SU-DHL-6 (cell line): Measurements from ENCODE around the gene STK16.
A peak's percentile ranks its signal among the peaks of the same experiment; 100 is the strongest.

Experiments
- H2AFZ ChIP-seq: fragments of 200-600 bp; sonication (generic); 2 replicates; pipeline ENCODE4 v1.6.1; 2014; ENCODE audit warnings: low read depth, mild to moderate bottlenecking, moderate library complexity, mixed read lengths, antibody characterized with exemption, low read length; ENCODE audit not compliant: severe bottlenecking
- H3F3A ChIP-seq: fragments of 200-600 bp; shearing (Covaris generic); 2 replicates; pipeline ENCODE4 v1.6.0; 2016; ENCODE audit warnings: antibody characterized with exemption, mild to moderate bottlenecking; ENCODE audit not compliant: insufficient read depth
- H3K27ac ChIP-seq: fragments of 200-600 bp; sonication (generic); 2 replicates; pipeline ENCODE4 v1.5.1; 2016; ENCODE audit warnings: low read depth, mild to moderate bottlenecking, low read length, moderate library complexity, mixed read lengths
- H3K27me3 ChIP-seq: fragments of 200-600 bp; sonication (generic), shearing (Covaris generic); 2 replicates; pipeline ENCODE4 v1.6.0; 2014; ENCODE audit warnings: mild to moderate bottlenecking, low read length
- H3K36me3 ChIP-seq: fragments of 200-600 bp; sonication (generic); 2 replicates; pipeline ENCODE4 v1.6.1; 2014; ENCODE audit warnings: mild to moderate bottlenecking, low read length, mixed read lengths
- H3K4me2 ChIP-seq: fragments of 300-600, 200-600 bp; shearing (Covaris generic), sonication (generic); 2 replicates; pipeline ENCODE4 v1.6.0; 2014; ENCODE audit warnings: low read length, low read depth, mild to moderate bottlenecking; ENCODE audit not compliant: poor library complexity, severe bottlenecking
- H3K4me3 ChIP-seq: fragments of 200-600 bp; sonication (generic); 2 replicates; pipeline ENCODE4 v1.5.1; 2014; ENCODE audit warnings: antibody characterized with exemption, low read length, mild to moderate bottlenecking, mixed read lengths; ENCODE audit not compliant: insufficient read depth, poor library complexity, severe bottlenecking
- H3K79me2 ChIP-seq: fragments of 200-600 bp; sonication (generic); 2 replicates; pipeline ENCODE4 v1.6.1; 2014; ENCODE audit warnings: mild to moderate bottlenecking, low read length, moderate library complexity; ENCODE audit not compliant: insufficient read depth
- H3K9ac ChIP-seq: fragments of 200-600 bp; sonication (generic); 2 replicates; pipeline ENCODE4 v1.7.0; 2014; ENCODE audit warnings: mild to moderate bottlenecking, low read length
- H3K9me2 ChIP-seq: fragments of 200-600 bp; sonication (generic); replicated peaks from 2 replicates; pipeline ENCODE4 v1.6.1; 2014; ENCODE audit warnings: low read length; ENCODE audit not compliant: insufficient read depth
- H3K9me3 ChIP-seq: fragments of 200-600 bp; sonication (generic); 2 replicates; pipeline ENCODE4 v1.6.1; 2014; ENCODE audit warnings: low read length, mixed read lengths; ENCODE audit not compliant: insufficient read depth
- H4K20me1 ChIP-seq: fragments of 200-600 bp; sonication (generic); 2 replicates; pipeline ENCODE4 v1.6.1; 2014; ENCODE audit warnings: low read depth, mild to moderate bottlenecking, antibody characterized with exemption, low read length, moderate library complexity, mixed read lengths
- CTCF ChIP-seq: fragments of 200-600 bp; sonication (generic); IDR thresholded peaks from one replicate; pipeline ENCODE4 v1.5.1; 2017; ENCODE audit warnings: antibody characterized with exemption, mild to moderate bottlenecking, low read length, moderate library complexity; ENCODE audit not compliant: insufficient read depth, poor library complexity, severe bottlenecking
- EZH2phosphoT487 ChIP-seq: fragments of 200-600 bp; sonication (generic), shearing (Covaris generic); conservative IDR thresholded peaks from 2 replicates; pipeline ENCODE4 v1.6.1; 2018; ENCODE audit warnings: mild to moderate bottlenecking, antibody characterized with exemption, low read length, moderate library complexity, mixed read lengths

STK16 gene

GRCh38 chr2:219207134-219207883 is 38.0 kb upstream of the STK16 start:
- H3K9me2 ChIP-seq: no peaks in the 10 kb centered on the region
- no peaks in the 10 kb centered on the region for H4K20me1 ChIP-seq
- TF ChIP-seq CTCF (no peak), EZH2phosphoT487 (no peak)
- H3K36me3 ChIP-seq: no peaks in the 10 kb centered on the region
- peak overlapping the region; percentile 73 for H3K27ac ChIP-seq
- H3K9me3 ChIP-seq: no peaks in the 10 kb centered on the region
- peak overlapping the region; percentile 79 for H3K4me2 ChIP-seq
- H3K9ac ChIP-seq: peak overlapping the region; percentile 68
- peak overlapping the region; percentile 36 for H2AFZ ChIP-seq
- no peaks in the 10 kb centered on the region for H3K27me3 ChIP-seq
- H3F3A ChIP-seq: no peaks in the 10 kb centered on the region
- peak overlapping the region; percentile 60 for H3K4me3 ChIP-seq
- no peaks in the 10 kb centered on the region for H3K79me2 ChIP-seq

- no peak overlapping the region for H3K27ac ChIP-seq
- H4K20me1 ChIP-seq: no peaks in the 10 kb centered on the region
- no peak overlapping the region for H3K4me2 ChIP-seq
- H3K9ac ChIP-seq: peak overlapping the region; percentile 68; the same call in 1 of the 2 replicates
- H3K4me3 ChIP-seq: no peak overlapping the region
- H3K27me3 ChIP-seq: no peaks in the 10 kb centered on the region
- no peaks in the 10 kb centered on the region for H3K9me2 ChIP-seq
- H3F3A ChIP-seq: no peaks in the 10 kb centered on the region
- H3K36me3 ChIP-seq: no peaks in the 10 kb centered on the region
- H2AFZ ChIP-seq: no peak overlapping the region
- H3K79me2 ChIP-seq: no peaks in the 10 kb centered on the region
- TF ChIP-seq CTCF: no peak
- H3K9me3 ChIP-seq: no peaks in the 10 kb centered on the region
These were observed 37.2 kb upstream of the STK16 start for GRCh38 chr2:219207884-219208740.

- Histone ChIP-seq H3K4me3 (no peak overlapping the region), H2AFZ (no peak overlapping the region)
- no peak for TF ChIP-seq EZH2phosphoT487
These were observed 35.8 kb upstream of the STK16 start for GRCh38 chr2:219209236-219210195.

More at GRCh38 chr2:219209236-219210195, 35.8 kb upstream of the STK16 start:
- no peaks in the 10 kb centered on the region for H3K27me3 ChIP-seq
- no peaks in the 10 kb centered on the region for H3K9me2 ChIP-seq
- no peaks in the 10 kb centered on the region for H3K9me3 ChIP-seq
- H3K79me2 ChIP-seq: no peaks in the 10 kb centered on the region
- no peaks in the 10 kb centered on the region for H4K20me1 ChIP-seq
- H3K4me2 ChIP-seq: no peak overlapping the region
- no peak overlapping the region for H3K27ac ChIP-seq
- H3K9ac ChIP-seq: no peak overlapping the region
- no peaks in the 10 kb centered on the region for H3F3A ChIP-seq
- H3K36me3 ChIP-seq: no peaks in the 10 kb centered on the region
